GM19397 (cell line): ENCODE measurements around the gene KIF13A.
"Not testable (repeated sequence)": the region's sequence is repeated elsewhere in the genome, so short reads cannot be mapped to it uniquely, and the experiment has no call there.

ENCODE experiments used
- ATAC-seq: cut with Tn5 transposase; IDR thresholded peaks from one replicate; pipeline ENCODE4 v1.9.1; 2021; ENCODE audit warnings: mild to moderate bottlenecking, moderate library complexity; ENCODE audit not compliant: unreplicated experiment

The KIF13A gene

DNA sequence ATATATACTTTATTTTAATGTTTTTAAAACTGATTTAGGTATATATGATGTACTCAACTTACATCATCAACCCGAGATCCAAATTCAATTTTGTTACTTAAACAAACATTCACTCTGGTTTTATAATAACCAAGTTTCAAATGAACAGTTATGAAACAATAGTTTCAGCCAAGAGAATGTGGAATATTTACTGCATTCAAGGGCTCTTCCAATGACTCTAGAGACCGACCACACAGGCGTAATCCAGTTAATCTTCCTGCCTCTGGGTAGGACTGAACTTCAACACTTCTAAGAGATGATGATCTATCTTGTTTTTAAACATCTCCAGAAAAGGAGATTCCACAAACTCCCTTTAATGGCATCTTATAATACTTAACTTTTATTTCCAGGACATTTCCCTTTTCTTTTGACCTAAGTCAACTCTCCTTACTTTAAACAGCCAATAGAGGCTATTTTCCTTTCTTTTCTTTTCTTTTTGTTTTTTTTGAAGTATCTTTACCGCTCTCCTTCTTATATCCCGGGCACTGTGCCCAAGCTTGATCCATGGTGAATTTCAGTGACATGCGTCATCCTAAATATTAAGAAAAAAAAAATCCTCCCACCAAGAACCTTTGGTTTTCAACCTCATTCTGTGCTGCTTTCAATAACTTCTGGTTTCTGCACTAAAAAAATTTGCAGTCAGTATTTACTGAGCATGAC lies 110.1 kb downstream of the KIF13A start:
- ATAC-seq, result no peak

DNA sequence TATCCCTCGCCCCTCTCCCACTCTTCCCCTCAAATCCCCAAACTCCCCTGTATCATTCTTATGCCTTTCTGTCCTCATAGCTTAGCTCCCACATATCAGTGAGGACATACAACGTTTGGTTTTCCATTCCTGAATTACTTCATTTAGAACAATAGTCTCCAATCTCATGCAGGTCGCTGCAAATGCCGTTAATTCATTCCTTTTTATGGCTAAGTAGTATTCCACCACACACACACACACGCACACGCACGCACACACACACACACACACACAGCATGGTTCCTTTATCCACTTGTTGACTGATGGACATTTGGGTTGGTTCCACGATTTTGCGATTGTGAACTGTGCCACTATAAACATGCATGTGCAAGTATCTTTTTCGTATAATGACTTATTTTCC lies 112.7 kb downstream of the KIF13A start:
- ATAC-seq, result no peak

DNA sequence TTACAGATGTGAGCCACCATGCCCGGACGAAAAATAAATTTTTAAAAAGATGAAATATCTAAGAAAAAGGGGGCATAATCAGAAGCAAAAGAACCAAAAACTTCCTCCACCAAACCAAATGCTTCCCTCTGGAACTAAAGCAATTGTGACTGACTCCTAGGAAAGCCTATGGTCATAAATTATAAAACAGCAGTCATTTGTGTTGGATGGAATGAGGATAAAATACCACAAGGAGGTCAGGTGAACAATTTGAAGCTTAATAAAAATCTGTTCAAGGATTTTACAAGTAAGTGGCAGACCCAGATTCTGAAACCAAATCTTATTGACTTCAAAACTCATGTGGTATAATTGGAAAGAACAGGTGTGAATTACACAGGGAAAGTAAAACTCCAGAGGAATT lies 114.5 kb downstream of the KIF13A start:
- no peak for ATAC-seq

DNA sequence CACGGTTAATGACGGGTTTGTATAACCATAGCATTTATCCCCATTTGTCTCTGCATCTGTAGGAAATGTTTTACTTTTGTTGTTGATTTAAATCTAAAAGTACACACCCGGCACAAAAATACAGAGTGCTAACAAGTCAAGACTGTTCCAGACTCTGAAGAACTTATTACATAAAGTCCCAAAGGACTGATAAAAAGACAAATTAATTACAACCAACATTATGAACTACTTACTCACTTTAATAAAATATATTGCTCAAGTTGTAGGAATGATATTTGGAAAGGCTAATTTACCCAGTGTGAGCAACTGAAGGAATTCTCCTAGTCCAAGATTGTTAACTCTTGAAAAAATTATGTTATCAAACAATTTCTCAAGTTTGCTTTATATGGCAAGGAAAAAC lies 115.6 kb downstream of the KIF13A start:
- ATAC-seq, result no peak

DNA sequence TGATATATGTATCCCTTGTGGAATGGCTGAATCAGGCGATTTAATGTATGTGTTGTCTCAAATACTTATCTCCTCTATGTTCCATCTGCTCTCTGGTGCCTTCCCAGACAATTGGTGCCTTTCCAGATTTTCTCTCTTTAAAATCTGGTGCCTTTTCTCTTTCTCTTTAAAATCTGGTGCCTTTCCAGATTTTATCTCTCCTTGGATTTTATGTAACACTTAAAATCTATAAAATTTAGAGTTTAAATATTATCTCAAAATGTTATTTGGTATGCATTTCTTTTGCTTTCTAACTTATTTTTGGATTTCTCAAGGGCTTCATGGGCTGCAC lies 116.3 kb downstream of the KIF13A start:
- ATAC-seq, result no peak

DNA sequence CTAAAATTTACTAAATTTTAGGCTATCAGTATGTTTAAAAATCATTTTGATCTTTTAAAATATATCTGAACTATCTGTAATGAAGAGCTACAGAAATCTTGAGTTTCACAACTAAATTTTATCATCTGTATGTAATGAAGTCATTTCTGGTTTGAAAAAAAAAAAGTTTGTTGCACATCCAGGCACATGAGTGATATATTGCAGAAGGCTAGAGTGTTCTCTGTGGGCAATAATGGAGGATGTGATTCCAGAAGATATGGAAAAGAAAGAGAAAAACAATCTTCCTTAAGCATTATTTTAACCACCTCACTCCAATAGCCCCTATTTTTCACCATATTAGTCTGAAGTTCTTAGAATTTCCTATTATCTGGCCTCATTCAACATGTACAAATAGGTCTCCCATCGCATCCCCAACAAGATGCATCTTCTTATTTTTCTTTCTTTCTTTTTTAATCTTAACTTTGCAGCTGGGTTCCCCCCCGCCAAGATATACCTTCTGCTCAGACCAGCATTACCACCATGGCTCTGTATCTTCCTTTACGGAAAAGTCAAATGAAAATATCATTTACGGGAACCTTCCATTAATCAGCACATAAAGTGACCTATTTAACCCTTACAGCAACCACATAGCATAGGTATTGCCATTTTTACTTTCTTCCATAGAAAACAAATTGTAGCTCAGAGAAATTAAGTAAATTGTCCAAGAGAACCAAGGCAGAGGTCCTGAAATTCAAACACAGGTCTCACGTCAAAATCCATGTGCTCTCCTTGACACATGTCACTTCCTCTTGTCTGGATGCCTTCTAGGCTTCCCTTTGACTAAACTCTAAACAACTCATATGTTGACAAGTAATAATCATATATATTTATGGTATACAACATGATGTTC lies 116.9 kb downstream of the KIF13A start:
- ATAC-seq, result no peak

DNA sequence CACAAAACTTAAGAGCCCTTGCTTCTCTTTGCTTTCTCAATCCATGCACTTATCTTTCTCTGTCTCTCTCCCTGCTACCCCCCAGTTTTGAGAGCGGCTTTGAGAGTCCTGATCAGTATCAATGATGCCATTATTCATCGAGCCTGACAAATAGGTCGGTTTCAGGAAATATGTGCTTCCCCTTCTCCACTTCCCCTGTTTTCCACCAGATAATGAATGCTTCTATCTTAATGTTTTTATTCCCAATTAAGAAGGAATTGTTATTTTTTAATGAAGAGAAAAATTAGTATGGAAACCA lies 117.7 kb downstream of the KIF13A start:
- ATAC-seq, result no peak

DNA sequence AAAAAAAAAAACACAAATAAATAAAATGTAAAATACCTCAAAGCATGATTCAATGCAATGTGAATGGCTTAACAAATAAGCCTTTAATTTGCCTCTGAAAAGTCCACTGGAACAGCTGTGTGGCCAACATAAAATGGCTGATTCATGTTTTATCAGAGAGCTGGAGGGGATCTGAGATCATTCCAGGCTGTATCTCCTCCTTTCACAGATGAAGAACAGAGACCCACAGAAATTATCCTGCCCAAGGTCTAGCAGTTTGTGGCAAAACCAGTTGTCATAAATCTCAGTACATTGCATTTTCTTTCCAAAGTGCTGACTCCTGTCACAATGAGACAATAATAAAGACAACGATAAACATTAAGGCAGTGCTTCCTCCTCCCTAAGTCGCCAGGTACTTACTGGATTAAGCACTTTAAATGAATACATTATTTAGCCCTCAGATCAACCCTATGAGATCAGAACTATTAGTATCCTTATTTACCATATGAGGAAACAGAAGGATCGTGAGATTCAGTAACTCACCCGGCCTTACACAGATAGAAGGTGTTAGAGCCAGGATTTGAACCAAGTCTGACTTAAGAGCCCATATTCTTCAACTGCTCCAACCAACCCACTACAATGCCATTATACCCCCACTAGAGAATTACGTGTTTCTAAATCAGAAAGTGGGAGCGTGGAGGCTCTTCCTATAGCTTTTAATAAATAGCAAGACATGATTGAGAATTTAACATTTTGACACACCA lies 118.3 kb downstream of the KIF13A start:
- ATAC-seq, result no peak

DNA sequence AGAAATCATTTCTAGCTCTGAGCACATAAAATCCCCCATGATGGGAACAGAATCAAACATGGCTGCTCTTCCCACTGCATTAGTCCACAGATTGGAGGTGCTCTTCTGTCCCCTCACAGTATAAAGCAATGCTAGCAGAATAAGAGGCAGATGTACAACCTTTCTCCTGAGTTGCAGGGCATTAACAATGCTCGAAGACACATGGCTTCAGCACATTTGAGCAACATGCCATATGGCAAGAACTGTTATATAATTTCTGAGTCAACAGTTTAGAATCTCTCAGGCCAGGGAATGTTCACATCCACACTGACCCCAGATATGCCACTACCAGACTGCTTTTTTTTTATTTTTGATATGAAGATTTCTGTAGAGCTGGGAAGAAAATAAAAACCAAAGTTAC lies 119.6 kb downstream of the KIF13A start:
- ATAC-seq, result no peak

DNA sequence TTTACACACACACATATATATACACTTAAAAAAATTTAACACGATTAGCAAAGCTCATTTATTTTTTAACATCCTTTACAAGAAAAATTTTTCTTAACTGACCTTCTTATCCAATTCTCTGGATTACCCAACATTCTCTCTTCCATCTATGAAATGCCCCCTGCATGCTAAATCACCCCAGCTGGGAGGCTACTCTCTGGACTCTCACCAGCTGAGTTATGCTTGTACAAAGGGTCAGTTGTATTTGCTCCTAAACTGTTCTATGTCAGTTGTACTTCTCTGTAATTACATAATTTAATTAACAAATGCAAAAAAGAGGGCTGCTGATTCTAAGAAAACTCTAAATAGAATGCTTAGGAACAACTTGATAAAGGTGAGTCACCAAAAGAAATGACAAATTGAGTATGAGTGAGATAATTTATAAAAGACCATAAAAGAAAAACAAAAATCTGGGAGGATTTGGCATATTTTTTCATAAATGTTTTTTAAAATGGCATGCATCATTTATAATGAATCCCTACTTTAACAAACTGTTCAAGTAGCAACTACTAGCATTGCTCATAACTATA lies 120.5 kb downstream of the KIF13A start:
- no peak for ATAC-seq

DNA sequence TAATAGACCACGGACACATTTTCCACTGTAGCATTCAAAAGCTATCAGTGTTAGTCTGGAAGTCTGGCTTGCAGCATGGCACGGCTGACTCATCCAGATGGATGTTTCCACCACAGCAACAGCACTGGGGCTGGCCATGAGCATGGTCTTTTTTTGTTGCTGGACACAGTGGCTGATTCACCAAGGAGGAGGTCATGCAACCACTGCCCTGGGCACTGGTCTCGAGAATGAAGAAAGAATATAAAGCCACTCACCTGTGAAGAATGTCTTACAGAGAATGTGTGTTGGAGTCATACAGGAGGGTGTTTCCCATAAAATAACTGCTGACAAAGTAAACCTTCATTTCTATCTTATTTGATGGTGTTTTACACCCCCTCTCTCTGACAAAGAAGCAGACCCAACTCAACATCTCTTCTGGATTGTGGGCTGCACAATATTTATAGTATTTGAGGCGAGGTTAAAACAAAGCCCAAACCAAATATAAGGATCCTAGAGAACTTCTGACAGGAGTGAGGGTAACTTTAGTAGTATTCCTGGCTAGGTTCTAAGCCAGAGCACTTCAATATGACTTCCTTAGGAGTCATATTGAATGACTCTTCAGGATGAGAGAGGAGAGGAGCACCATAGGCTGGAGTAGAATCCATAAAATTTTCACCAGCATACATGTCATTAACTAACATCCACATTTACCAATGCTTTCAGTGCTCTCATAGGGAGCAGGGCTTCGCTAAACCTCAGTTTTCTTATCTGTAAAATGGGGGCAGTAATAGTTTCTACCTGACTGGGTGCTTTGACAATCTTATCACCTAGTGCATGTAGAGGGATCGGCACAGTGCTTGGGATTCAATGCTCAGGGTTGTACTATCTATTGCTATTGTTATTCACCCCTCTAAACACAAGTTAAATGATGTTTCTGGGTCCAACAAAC lies 121.4 kb downstream of the KIF13A start:
- no peak for ATAC-seq

DNA sequence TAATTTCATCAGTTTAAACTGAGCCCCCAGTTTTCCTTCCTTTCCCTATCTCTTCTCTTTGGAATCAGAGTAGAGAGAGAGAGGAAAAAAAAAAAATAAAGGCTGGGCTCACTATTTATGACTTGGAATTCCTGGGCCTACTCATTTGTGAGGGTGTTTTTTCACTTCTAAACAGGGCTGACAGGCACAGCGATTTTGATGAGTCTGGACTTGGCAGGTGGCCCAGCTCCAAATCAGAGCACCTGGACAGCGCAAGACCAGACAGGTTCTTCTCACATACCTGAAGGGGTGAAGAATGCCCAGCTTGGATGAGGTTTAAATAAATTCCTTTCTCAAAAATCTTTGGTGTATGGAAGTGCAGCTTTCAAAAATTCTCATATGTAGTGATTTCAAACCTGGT lies 122.2 kb downstream of the KIF13A start:
- ATAC-seq, result no peak

DNA sequence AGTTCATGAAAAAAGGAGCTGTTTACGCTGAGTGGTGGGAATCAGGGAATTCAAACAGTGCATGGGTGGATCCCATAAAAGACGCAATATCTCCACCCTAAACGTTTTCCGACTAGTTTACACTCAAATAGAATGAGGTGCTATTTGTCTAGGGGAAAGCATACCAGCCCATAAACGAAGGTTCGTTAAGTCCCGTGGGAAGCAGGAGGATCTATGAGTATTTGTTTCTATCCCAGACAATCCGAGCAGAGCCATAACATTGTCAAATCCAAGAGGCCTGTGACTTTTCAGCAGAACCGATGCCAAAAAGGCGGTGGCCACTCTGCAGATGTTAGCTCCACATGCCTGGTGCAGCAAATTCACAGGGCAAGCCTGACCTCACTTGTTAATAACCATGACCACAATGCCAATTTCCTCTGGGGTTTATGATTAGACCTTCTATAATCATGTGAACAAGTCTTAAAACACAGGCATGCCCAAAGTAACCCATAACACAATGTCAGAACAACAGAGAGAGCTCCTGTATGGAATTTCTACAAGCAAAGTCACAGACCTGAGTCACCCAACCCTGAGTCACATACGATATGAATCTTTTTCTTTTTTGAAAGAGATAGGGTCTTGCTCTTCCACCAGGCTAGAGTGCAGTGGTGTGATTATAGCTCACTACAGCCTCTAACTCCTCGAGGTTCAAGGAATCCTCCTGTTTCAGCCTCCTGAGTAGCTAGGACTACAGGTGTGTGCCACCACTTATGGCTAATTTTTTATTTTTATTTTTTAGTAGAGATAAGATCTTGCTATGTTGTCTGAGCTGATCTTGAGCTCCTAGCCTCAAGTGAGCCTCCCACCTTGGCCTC lies 123.3 kb downstream of the KIF13A start:
- ATAC-seq, result no peak

DNA sequence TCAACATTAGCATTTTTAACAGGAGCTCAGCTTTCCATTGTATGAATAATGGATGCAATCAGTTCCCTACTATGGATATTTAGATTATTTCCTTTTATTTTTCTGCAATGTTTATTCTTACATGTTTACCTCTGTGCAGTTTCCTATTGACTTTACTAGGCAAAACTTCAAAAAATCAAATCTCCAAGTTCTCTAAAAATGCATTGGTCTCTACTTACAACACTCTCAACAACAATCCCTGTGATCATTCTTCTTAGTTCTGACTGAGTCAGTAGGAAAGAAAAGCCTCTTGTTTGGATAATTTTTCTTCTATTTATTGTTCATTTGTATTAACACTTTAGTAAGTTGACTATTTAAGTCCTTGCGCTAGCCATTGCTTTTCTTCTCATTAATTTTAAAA lies 126.1 kb downstream of the KIF13A start:
- no peak for ATAC-seq

DNA sequence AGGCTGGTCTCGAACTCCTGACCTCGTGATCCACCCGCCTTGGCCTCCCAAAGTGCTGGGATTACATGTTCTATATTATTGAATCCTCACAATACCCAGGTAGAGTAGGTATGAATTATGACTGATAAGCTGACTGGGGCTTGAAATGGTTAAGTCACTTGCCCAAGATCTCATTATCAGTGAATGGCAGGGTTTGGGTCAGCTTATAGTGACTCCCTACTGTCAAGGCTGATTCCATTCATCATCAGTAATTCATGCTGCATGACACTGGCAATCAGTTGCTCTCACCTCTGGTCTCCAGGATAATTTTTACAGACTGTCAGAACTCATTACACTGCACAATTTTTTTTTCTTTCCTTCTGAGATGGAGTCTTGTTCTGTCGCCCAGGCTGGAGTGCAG lies 127.6 kb downstream of the KIF13A start:
- ATAC-seq, result no peak

DNA sequence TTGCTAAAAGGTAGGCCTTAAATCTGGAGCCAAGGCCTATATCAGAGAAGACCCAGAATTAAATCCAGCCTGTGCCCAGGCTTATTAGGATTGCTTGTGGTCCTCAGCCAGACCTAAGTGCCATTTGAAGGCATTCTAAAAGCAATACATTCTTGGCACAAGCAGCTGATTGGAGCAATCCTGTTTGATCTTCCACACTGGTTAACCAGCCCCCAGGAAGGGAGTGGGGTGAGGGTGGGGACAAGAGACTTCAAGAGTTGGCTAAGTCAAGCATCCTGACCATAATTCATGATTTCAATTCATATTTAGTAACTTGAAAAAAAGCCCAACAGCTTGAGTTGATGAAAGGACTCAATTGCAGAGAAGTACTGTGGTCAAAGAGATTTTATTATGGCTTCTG lies 128.9 kb downstream of the KIF13A start:
- no peak for ATAC-seq

DNA sequence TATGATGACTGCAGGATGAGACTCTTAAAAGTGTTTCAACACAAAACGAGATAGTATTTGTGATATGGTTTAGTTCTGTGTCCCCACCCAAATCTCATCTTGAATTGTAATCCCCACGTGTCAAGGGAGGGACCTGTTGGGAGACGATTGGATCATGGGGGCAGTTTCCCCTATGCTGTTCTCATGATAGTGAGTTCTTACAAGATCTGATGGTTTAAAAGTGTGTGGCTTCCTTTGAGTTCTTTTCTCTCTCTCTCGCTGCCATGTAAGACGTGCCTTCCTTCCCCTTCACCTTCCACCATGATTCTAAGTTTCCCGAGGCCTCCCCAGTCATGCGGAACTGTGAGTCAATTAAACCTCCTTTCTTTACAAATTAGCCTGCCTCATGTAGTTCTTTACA lies 130.2 kb downstream of the KIF13A start:
- ATAC-seq, result not testable (repeated sequence)

DNA sequence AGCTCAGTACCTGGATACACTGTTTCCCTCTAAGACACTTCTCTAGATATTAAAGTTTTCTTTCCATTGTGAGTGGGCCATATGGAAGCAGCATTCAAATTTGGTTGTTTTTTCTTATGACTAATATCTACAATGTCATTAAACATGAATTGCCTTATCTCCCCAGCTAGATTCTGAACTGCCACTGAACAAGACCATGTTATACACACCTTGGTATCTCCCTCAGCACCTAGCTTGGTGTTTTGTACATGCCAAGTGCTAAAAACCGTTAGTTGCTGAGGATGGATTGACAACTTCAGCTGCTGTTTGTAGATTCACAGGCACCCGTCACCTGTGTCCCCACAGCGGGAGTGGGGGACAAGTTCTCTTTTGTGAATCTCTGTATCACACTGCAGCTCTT lies 131.1 kb downstream of the KIF13A start:
- no peak for ATAC-seq

DNA sequence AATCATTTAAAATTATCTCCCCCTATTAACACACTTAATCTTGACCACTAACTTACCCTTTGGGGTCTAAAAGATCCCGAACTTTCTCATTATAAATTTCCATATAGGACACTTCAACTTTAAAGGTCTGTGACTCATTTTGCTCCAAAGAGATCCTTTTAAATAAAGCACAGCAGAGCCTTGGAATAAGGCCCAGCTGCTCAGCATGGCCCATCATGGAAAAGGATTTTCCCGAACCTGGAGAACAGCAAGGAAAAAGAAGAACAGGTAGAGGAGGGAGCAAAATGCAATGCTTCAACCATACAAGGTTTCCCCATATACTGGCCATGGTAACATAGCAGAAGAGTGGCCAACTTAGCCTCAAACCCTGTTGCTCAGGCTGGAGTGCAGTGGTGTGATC lies 132.1 kb downstream of the KIF13A start:
- ATAC-seq, result no peak

DNA sequence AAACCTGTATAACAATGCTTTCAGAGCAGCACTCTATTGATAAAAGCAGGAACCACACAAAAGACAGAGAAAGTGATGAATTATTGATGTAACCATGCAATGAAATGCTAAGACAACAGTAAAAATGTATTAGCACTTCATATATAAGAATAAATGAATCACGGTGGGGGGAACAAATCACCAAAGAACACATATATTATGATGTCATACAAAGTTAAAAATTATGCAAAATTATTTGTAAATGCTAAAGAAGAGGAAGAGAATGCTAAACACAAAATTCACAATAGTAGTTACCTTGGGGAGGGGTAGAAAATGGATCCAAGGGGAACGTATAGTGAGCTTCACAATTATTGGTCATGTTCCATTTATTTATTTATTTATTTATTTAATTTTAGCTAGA lies 133.9 kb downstream of the KIF13A start:
- ATAC-seq, result no peak
